H9 (cell line): ENCODE data around the gene KCNH1. TPM values are rescaled to one million over a fixed set of nuclear protein-coding genes. Genes with fewer than 3 reads are reported as not detected.

Experiments used
- DNase-seq: peaks from one replicate; pipeline ENCODE4 v3.0.0-alpha.2; 2017
- H2AFZ ChIP-seq: one replicate; pipeline ENCODE4 v1.6.1; 2013; ENCODE audit warnings: mild to moderate bottlenecking, low read length, control low read depth, moderate library complexity
- H2AK5ac ChIP-seq: 2 replicates; pipeline ENCODE4 v1.6.1; 2013; ENCODE audit warnings: low read length, control low read depth, mixed read lengths; ENCODE audit not compliant: insufficient read length
- H2BK120ac ChIP-seq: one replicate; pipeline ENCODE4 v1.6.1; 2013; ENCODE audit warnings: low read depth, mild to moderate bottlenecking, low read length, control low read depth, inconsistent platforms; ENCODE audit not compliant: poor library complexity, severe bottlenecking
- H2BK12ac ChIP-seq: 2 replicates; pipeline ENCODE4 v1.6.1; 2013; ENCODE audit warnings: low read length, control low read depth, mixed read lengths, low read depth; ENCODE audit not compliant: insufficient read length
- H2BK15ac ChIP-seq: 2 replicates; pipeline ENCODE4 v1.6.1; 2013; ENCODE audit warnings: low read depth, low read length, control low read depth
- H2BK20ac ChIP-seq: one replicate; pipeline ENCODE4 v1.6.1; 2013; ENCODE audit warnings: low read depth, mild to moderate bottlenecking, low read length, control low read depth, inconsistent platforms; ENCODE audit not compliant: poor library complexity, severe bottlenecking
- H2BK5ac ChIP-seq: 2 replicates; pipeline ENCODE4 v1.6.1; 2013; ENCODE audit warnings: low read length, control low read depth, mixed read lengths; ENCODE audit not compliant: insufficient read length
- H3K14ac ChIP-seq: 2 replicates; pipeline ENCODE4 v1.6.1; 2013; ENCODE audit warnings: low read length, control low read depth; ENCODE audit not compliant: insufficient read depth
- H3K18ac ChIP-seq: 2 replicates; pipeline ENCODE4 v1.6.1; 2013; ENCODE audit warnings: low read depth, mild to moderate bottlenecking, mixed read lengths, low read length, control low read depth; ENCODE audit not compliant: insufficient read length
- H3K23ac ChIP-seq: 2 replicates; pipeline ENCODE4 v1.6.1; 2013; ENCODE audit warnings: low read length, control low read depth, mixed read lengths, low read depth; ENCODE audit not compliant: insufficient read length
- H3K23me2 ChIP-seq: 2 replicates; pipeline ENCODE4 v1.6.1; 2013; ENCODE audit warnings: low read depth, mild to moderate bottlenecking, mixed read lengths, low read length, control low read depth; ENCODE audit not compliant: insufficient read length, poor library complexity, severe bottlenecking
- H3K27ac ChIP-seq: 2 replicates; pipeline ENCODE4 v1.5.1; 2013; ENCODE audit warnings: low read length, control low read depth, mixed read lengths, low read depth; ENCODE audit not compliant: insufficient read length
- H3K27me3 ChIP-seq: 2 replicates; pipeline ENCODE4 v1.6.1; 2013; ENCODE audit warnings: low read length, control low read depth, inconsistent platforms; ENCODE audit not compliant: insufficient read depth
- H3K4ac ChIP-seq: 2 replicates; pipeline ENCODE4 v1.6.1; 2013; ENCODE audit warnings: low read depth, mild to moderate bottlenecking, control low read depth, inconsistent platforms, low read length, moderate library complexity
- H3K4me1 ChIP-seq: 2 replicates; pipeline ENCODE4 v1.6.1; 2013; ENCODE audit warnings: low read length, control low read depth, inconsistent platforms; ENCODE audit not compliant: insufficient read depth
- H3K4me2 ChIP-seq: 2 replicates; pipeline ENCODE4 v1.6.1; 2013; ENCODE audit warnings: low read length, control low read depth, mixed read lengths; ENCODE audit not compliant: insufficient read length, insufficient read depth
- H3K56ac ChIP-seq: 2 replicates; pipeline ENCODE4 v1.6.1; 2013; ENCODE audit warnings: low read depth, mild to moderate bottlenecking, mixed read lengths, low read length, control low read depth; ENCODE audit not compliant: insufficient read length
- H3K79me1 ChIP-seq: 2 replicates; pipeline ENCODE4 v1.6.1; 2013; ENCODE audit warnings: low read depth, mild to moderate bottlenecking, moderate library complexity, low read length, control low read depth, inconsistent platforms; ENCODE audit not compliant: insufficient read depth, poor library complexity, severe bottlenecking
- H3K79me2 ChIP-seq: 2 replicates; pipeline ENCODE4 v1.6.1; 2013; ENCODE audit warnings: low read length, control low read depth, inconsistent platforms; ENCODE audit not compliant: insufficient read depth
- H3K9ac ChIP-seq: 2 replicates; pipeline ENCODE4 v1.6.1; 2013; ENCODE audit warnings: low read length, control low read depth, mixed read lengths; ENCODE audit not compliant: insufficient read length; ENCODE audit errors: extremely low read depth
- H3K9me3 ChIP-seq: one replicate; pipeline ENCODE4 v1.6.1; 2013; ENCODE audit warnings: low read depth, low read length, inconsistent platforms; ENCODE audit not compliant: control insufficient read depth
- H3T11ph ChIP-seq: one replicate; pipeline ENCODE4 v1.6.1; 2013; ENCODE audit warnings: mild to moderate bottlenecking, low read length, control low read depth, inconsistent platforms
- H4K20me1 ChIP-seq: one replicate; pipeline ENCODE4 v1.6.1; 2013; ENCODE audit not compliant: control insufficient read depth, insufficient read length, insufficient read depth
- H4K5ac ChIP-seq: 2 replicates; pipeline ENCODE4 v1.6.1; 2013; ENCODE audit warnings: low read depth, mild to moderate bottlenecking, mixed read lengths, low read length, control low read depth; ENCODE audit not compliant: insufficient read length
- H4K8ac ChIP-seq: replicated peaks from 2 replicates; pipeline ENCODE4 v1.6.1; 2013; ENCODE audit warnings: low read length, control low read depth, mixed read lengths, low read depth; ENCODE audit not compliant: insufficient read length
- H4K91ac ChIP-seq: 2 replicates; pipeline ENCODE4 v1.6.1; 2013; ENCODE audit warnings: low read depth, mild to moderate bottlenecking, moderate library complexity, mixed read lengths, low read length, control low read depth; ENCODE audit not compliant: insufficient read length
- H3K27ac Mint-ChIP-seq, 3 experiments: 2 replicates in 2 of 3; 3 replicates in 1 of 3; pipeline ENCODE4 v1.8.0; 2020 to 2021; ENCODE audit warnings: mixed read lengths in 3 of 3, mild to moderate bottlenecking in 1 of 3, moderate library complexity in 1 of 3
- H3K27me3 Mint-ChIP-seq: 2 replicates; pipeline ENCODE4 v1.8.0; 2021; ENCODE audit warnings: low read depth, mild to moderate bottlenecking, moderate library complexity, mixed read lengths
- H3K36me3 Mint-ChIP-seq, 3 experiments: 2 replicates in 2 of 3; 3 replicates in 1 of 3; pipeline ENCODE4 v1.8.0; 2020 to 2021; ENCODE audit warnings: low read depth in 3 of 3, mixed read lengths in 3 of 3; ENCODE audit not compliant: insufficient read depth in 1 of 3
- H3K4me1 Mint-ChIP-seq, 2 experiments: 2 replicates each; pipeline ENCODE4 v1.8.0; 2020; ENCODE audit warnings: mixed read lengths in 2 of 2
- H3K4me3 Mint-ChIP-seq, 2 experiments: 2 replicates in 1 of 2; 3 replicates in 1 of 2; pipeline ENCODE4 v1.8.0; 2020 to 2021; ENCODE audit warnings: mild to moderate bottlenecking in 2 of 2, mixed read lengths in 2 of 2, moderate library complexity in 1 of 2
- H3K9me3 Mint-ChIP-seq, 2 experiments: 2 replicates in 1 of 2; 3 replicates in 1 of 2; pipeline ENCODE4 v1.8.0; 2020; ENCODE audit warnings: mild to moderate bottlenecking in 2 of 2, mixed read lengths in 2 of 2, moderate library complexity in 1 of 2
- CTCF ChIP-seq: fragments of 200-600 bp; sonication (generic); conservative IDR thresholded peaks from 3 replicates; pipeline ENCODE4 v1.8.0; 2021; ENCODE audit warnings: antibody characterized with exemption, mild to moderate bottlenecking
- total RNA-seq: library from RNA; stranded (reverse); gene quantifications from 2 replicates; pipeline ENCODE4 v1.2.1, GENCODE V29; 2021

KCNH1 gene
- total RNA-seq, 1 experiment from 2014 or later, result 0.11 TPM

GRCh38 chr1:210853276-210853675 is 280.7 kb downstream of the KCNH1 start:
- no peak overlapping the region for H2AK5ac ChIP-seq
- no peak overlapping the region for H4K5ac ChIP-seq
- H3K4ac ChIP-seq, result no peak overlapping the region
- Mint-ChIP-seq H3K4me1 (no peaks in the 10 kb centered on the region), H3K27me3 (peaks cover 6% of the 10 kb centered on the region; the same call in 1 of the 2 replicates), H3K36me3 (no peaks in the 10 kb centered on the region), H3K4me3 (no peak overlapping the region), H3K27ac (no peak overlapping the region), H3K9me3 (no peaks in the 10 kb centered on the region)
- TF ChIP-seq CTCF, result no peak
- H3K23me2 ChIP-seq, result no peaks in the 10 kb centered on the region
- no peak overlapping the region for H2BK120ac ChIP-seq
- no peak overlapping the region for H4K91ac ChIP-seq
- H3K79me1 ChIP-seq, result no peaks in the 10 kb centered on the region
- no peak overlapping the region for H2BK5ac ChIP-seq
- no peak overlapping the region for H3K18ac ChIP-seq
- H2BK20ac ChIP-seq, result no peak overlapping the region
- H4K20me1 ChIP-seq, result no peaks in the 10 kb centered on the region
- H3K56ac ChIP-seq, result no peak overlapping the region
- H3K27me3 ChIP-seq, result no peaks in the 10 kb centered on the region
- no peak overlapping the region for H3K9ac ChIP-seq
- H3K14ac ChIP-seq, result no peak overlapping the region
- H3T11ph ChIP-seq, result no peak overlapping the region
- H2BK15ac ChIP-seq, result no peak overlapping the region
- H3K9me3 ChIP-seq, result no peaks in the 10 kb centered on the region
- no peak overlapping the region for H3K23ac ChIP-seq
- H3K4me1 ChIP-seq, result no peaks in the 10 kb centered on the region
- no peak overlapping the region for H4K8ac ChIP-seq
- H2BK12ac ChIP-seq, result no peak overlapping the region
- DNase-seq, result no peak
- no peaks in the 10 kb centered on the region for H3K79me2 ChIP-seq
- H3K27ac ChIP-seq, result no peak overlapping the region
- H2AFZ ChIP-seq, result no peak overlapping the region
- no peak overlapping the region for H3K4me2 ChIP-seq
